IPS-18c (cell line): ENCODE results near the gene ARSG.
"Not testable (repeated sequence)": the region's sequence is repeated elsewhere in the genome, so short reads cannot be mapped to it uniquely, and the experiment has no call there.

Experiments
- H3K4me3 ChIP-seq: 2 replicates; pipeline ENCODE4 v1.7.0; 2013; ENCODE audit warnings: low read depth, mild to moderate bottlenecking, low read length, moderate library complexity; ENCODE audit not compliant: insufficient read depth
- H3K9me3 ChIP-seq: one replicate; pipeline ENCODE4 v1.6.1; 2013; ENCODE audit warnings: mild to moderate bottlenecking, low read length, moderate library complexity; ENCODE audit not compliant: control insufficient read depth, insufficient read depth

The ARSG gene

GRCh38 chr17:68290955-68291835, at the start of gene ARSG, which contains the start of gene SLC16A6:
Gene ARSG (plus strand): TSS chr17:68291495. CDS start chr17:68307494, 15,999 bp downstream.
Gene SLC16A6 (minus strand): TSS chr17:68291127. CDS start chr17:68278320, 12,807 bp downstream.
- Histone ChIP-seq H3K4me3 (peak within 1 kb of the TSS; percentile 81), H3K9me3 (no peaks in the 10 kb centered on the region)

- no peaks in the 10 kb centered on the region for H3K9me3 ChIP-seq
- H3K4me3 ChIP-seq, result no peak overlapping the region
Observed at GRCh38 chr17:68246271-68247028, 44.8 kb upstream of the ARSG start.

- Histone ChIP-seq H3K9me3 (no peaks in the 10 kb centered on the region), H3K4me3 (peak within 1 kb of the TSS; percentile 95)
Observed at GRCh38 chr17:68247445-68248198, 43.7 kb upstream of the ARSG start, which contains the start of gene AMZ2. Gene AMZ2 (plus strand): TSS chr17:68248043. CDS start chr17:68250188, 2,145 bp downstream.

- Histone ChIP-seq H3K9me3 (no peaks in the 10 kb centered on the region), H3K4me3 (peak overlapping the region; percentile 95)
Observed at GRCh38 chr17:68248199-68248825, 43.0 kb upstream of the ARSG start.

GRCh38 chr17:68248891-68249290, 42.4 kb upstream of the ARSG start:
- no peak overlapping the region; the same call in 1 of the 2 replicates for H3K4me3 ChIP-seq
- no peaks in the 10 kb centered on the region for H3K9me3 ChIP-seq

GRCh38 chr17:68249354-68249765, 41.9 kb upstream of the ARSG start:
- no peak overlapping the region for H3K4me3 ChIP-seq
- H3K9me3 ChIP-seq, result no peaks in the 10 kb centered on the region

GRCh38 chr17:68253426-68253825, 37.9 kb upstream of the ARSG start:
- H3K9me3 ChIP-seq, H3K4me3 ChIP-seq: not testable (repeated sequence)

- Histone ChIP-seq H3K4me3 (no peak overlapping the region), H3K9me3 (no peaks in the 10 kb centered on the region)
Observed at GRCh38 chr17:68255151-68255550, 36.1 kb upstream of the ARSG start.

- no peaks in the 10 kb centered on the region for H3K9me3 ChIP-seq
- H3K4me3 ChIP-seq, result no peak overlapping the region
Observed at GRCh38 chr17:68255731-68256538, 35.4 kb upstream of the ARSG start.

- not testable (repeated sequence) for H3K9me3 ChIP-seq, H3K4me3 ChIP-seq
Observed at GRCh38 chr17:68256701-68257100, 34.6 kb upstream of the ARSG start.

GRCh38 chr17:68257934-68258333, 33.4 kb upstream of the ARSG start:
- Histone ChIP-seq H3K9me3 (no peaks in the 10 kb centered on the region), H3K4me3 (no peak overlapping the region)

- H3K9me3 ChIP-seq, H3K4me3 ChIP-seq: not testable (repeated sequence)
Observed at GRCh38 chr17:68258890-68259647, 32.2 kb upstream of the ARSG start.

GRCh38 chr17:68259648-68259951, 31.7 kb upstream of the ARSG start:
- H3K4me3 ChIP-seq, H3K9me3 ChIP-seq: not testable (repeated sequence)

GRCh38 chr17:68260051-68260762, 31.1 kb upstream of the ARSG start:
- Histone ChIP-seq H3K4me3 (no peak overlapping the region), H3K9me3 (no peaks in the 10 kb centered on the region)

- not testable (repeated sequence) for H3K9me3 ChIP-seq, H3K4me3 ChIP-seq
Observed at GRCh38 chr17:68262467-68262866, 28.8 kb upstream of the ARSG start.
